Measurements from ENCODE around the gene ZBTB2.

The ZBTB2 gene

GRCh38 chr6:151326116-151326825 is 65.1 kb downstream of the ZBTB2 start:
- Histone ChIP-seq H3K4me1 (peaks cover 30 to 40% (median 34%) of the 10 kb centered on the region in 10 experiments), H4K20me1 (peaks cover 0 to 94% (median 0%) of the 10 kb centered on the region in 11 experiments; a peak in 9 of 22 replicates), H3K27ac (no peak overlapping the region), H3K4me3 (peak overlapping the region in 5 of 10 experiments; percentile 56 to 69 (median 59); a peak in 10 of 20 replicates), H3K36me3 (peaks cover 0 to 44% (median 23%) of the 10 kb centered on the region in 11 experiments; a peak in 12 of 22 replicates), H3K27me3 (no peaks in the 10 kb centered on the region), H3K9me3 (replicated peaks in 1 of 11) (peaks cover 0 to 4% (median 0%) of the 10 kb centered on the region in 11 experiments; a peak in 1 of 22 replicates), H3K4me2 (peak overlapping the region; percentile 72 to 99 (median 83)), H3K9ac (peak overlapping the region in 8 of 11 experiments; percentile 41 to 73 (median 62); a peak in 7 of 22 replicates)
- no peak for TF ChIP-seq Cebpa-rat (IDR thresholded peaks at IDR 0.05)

GRCh38 chr6:151325075-151326050 is 66.0 kb downstream of the ZBTB2 start:
- Histone ChIP-seq H3K4me2 (peak overlapping the region; percentile 72 to 99 (median 83)), H3K9ac (peak overlapping the region; percentile 37 to 73 (median 58); a peak in 20 of 22 replicates), H3K4me1 (peaks cover 30 to 40% (median 34%) of the 10 kb centered on the region in 10 experiments), H3K9me3 (replicated peaks in 1 of 11) (peaks cover 0 to 12% (median 4%) of the 10 kb centered on the region in 11 experiments; a peak in 6 of 22 replicates), H3K27me3 (no peaks in the 10 kb centered on the region), H4K20me1 (peaks cover 0 to 93% (median 0%) of the 10 kb centered on the region in 11 experiments; a peak in 9 of 22 replicates), H3K36me3 (peaks cover 0 to 46% (median 27%) of the 10 kb centered on the region in 11 experiments; a peak in 16 of 22 replicates), H3K27ac (peak overlapping the region in 2 of 11 experiments; percentile 22 to 32; a peak in 1 of 22 replicates), H3K4me3 (peak overlapping the region; percentile 20 to 69 (median 48); a peak in 18 of 20 replicates)
- TF ChIP-seq Cebpa-rat (IDR thresholded peaks at IDR 0.05): no peak

GRCh38 chr6:151324488-151324825 is 66.9 kb downstream of the ZBTB2 start:
- Histone ChIP-seq H3K4me2 (peak overlapping the region; percentile 72 to 99 (median 83)), H3K9ac (peak overlapping the region in 6 of 11 experiments; percentile 4 to 71 (median 50); a peak in 5 of 22 replicates), H3K36me3 (peaks cover 0 to 46% (median 34%) of the 10 kb centered on the region in 11 experiments; a peak in 17 of 22 replicates), H3K4me1 (peaks cover 30 to 40% (median 34%) of the 10 kb centered on the region in 10 experiments), H3K9me3 (replicated peaks in 1 of 11) (peaks cover 0 to 21% (median 13%) of the 10 kb centered on the region in 11 experiments; a peak in 8 of 22 replicates), H3K27ac (no peak overlapping the region; a peak in 1 of 22 replicates), H4K20me1 (peaks cover 0 to 92% (median 0%) of the 10 kb centered on the region in 11 experiments; a peak in 9 of 22 replicates), H3K27me3 (no peaks in the 10 kb centered on the region), H3K4me3 (no peak overlapping the region; a peak in 1 of 20 replicates)
- TF ChIP-seq Cebpa-rat (IDR thresholded peaks at IDR 0.05): no peak

GRCh38 chr6:151323791-151324487 is 67.4 kb downstream of the ZBTB2 start:
- Histone ChIP-seq H4K20me1 (peaks cover 0 to 89% (median 0%) of the 10 kb centered on the region in 11 experiments; a peak in 9 of 22 replicates), H3K9me3 (replicated peaks in 1 of 11) (peaks cover 0 to 21% (median 13%) of the 10 kb centered on the region in 11 experiments; a peak in 8 of 22 replicates), H3K27ac (peak overlapping the region in 8 of 11 experiments; percentile 19 to 52 (median 28); a peak in 12 of 22 replicates), H3K4me1 (peaks cover 30 to 40% (median 34%) of the 10 kb centered on the region in 10 experiments), H3K27me3 (no peaks in the 10 kb centered on the region), H3K4me2 (peak overlapping the region; percentile 72 to 99 (median 83)), H3K4me3 (no peak overlapping the region), H3K36me3 (peaks cover 0 to 52% (median 33%) of the 10 kb centered on the region in 11 experiments; a peak in 17 of 22 replicates), H3K9ac (peak overlapping the region in 10 of 11 experiments; percentile 4 to 58 (median 36); a peak in 14 of 22 replicates)
- no peak for TF ChIP-seq Cebpa-rat (IDR thresholded peaks at IDR 0.05)

- Histone ChIP-seq H3K9me3 (replicated peaks in 1 of 11) (peaks cover 0 to 31% (median 19%) of the 10 kb centered on the region in 11 experiments; a peak in 13 of 22 replicates), H3K36me3 (peaks cover 0 to 60% (median 44%) of the 10 kb centered on the region in 11 experiments; a peak in 18 of 22 replicates), H3K27me3 (no peaks in the 10 kb centered on the region), H3K4me2 (0 out of 22 replicates have a peak overlapping the region, but pooled peaks of 1 of the 11 experiments have one; percentile 5), H3K27ac (no peak overlapping the region), H3K9ac (no peak overlapping the region), H4K20me1 (peaks cover 0 to 89% (median 0%) of the 10 kb centered on the region in 11 experiments; a peak in 9 of 22 replicates), H3K4me1 (peaks cover 30 to 40% (median 34%) of the 10 kb centered on the region in 10 experiments), H3K4me3 (no peak overlapping the region)
- TF ChIP-seq Cebpa-rat (IDR thresholded peaks at IDR 0.05): no peak
These were observed 68.8 kb downstream of the ZBTB2 start for GRCh38 chr6:151322570-151322969.

GRCh38 chr6:151321438-151321837 is 69.9 kb downstream of the ZBTB2 start:
- Histone ChIP-seq H3K4me2 (no peak overlapping the region), H3K9me3 (replicated peaks in 1 of 11) (peaks cover 0 to 38% (median 21%) of the 10 kb centered on the region in 11 experiments; a peak in 16 of 22 replicates), H4K20me1 (peaks cover 0 to 82% (median 0%) of the 10 kb centered on the region in 11 experiments; a peak in 9 of 22 replicates), H3K9ac (no peak overlapping the region), H3K36me3 (peaks cover 1 to 69% (median 54%) of the 10 kb centered on the region in 11 experiments; a peak in 20 of 22 replicates), H3K4me3 (no peak overlapping the region), H3K27ac (no peak overlapping the region), H3K27me3 (no peaks in the 10 kb centered on the region), H3K4me1 (peaks cover 21 to 40% (median 33%) of the 10 kb centered on the region in 10 experiments)
- no peak for TF ChIP-seq Cebpa-rat (IDR thresholded peaks at IDR 0.05)

GRCh38 chr6:151320140-151320539 is 71.2 kb downstream of the ZBTB2 start:
- H4K20me1 ChIP-seq: peaks cover 0 to 69% (median 0%) of the 10 kb centered on the region in 11 experiments; a peak in 8 of 22 replicates
- H3K4me2 ChIP-seq: no peak overlapping the region
- no peak overlapping the region for H3K9ac ChIP-seq
- H3K4me3 ChIP-seq: no peak overlapping the region
- peaks cover 14 to 29% (median 24%) of the 10 kb centered on the region in 10 experiments for H3K4me1 ChIP-seq
- H3K36me3 ChIP-seq: peaks cover 6 to 82% (median 67%) of the 10 kb centered on the region in 11 experiments; a peak in 20 of 22 replicates
- no peak for TF ChIP-seq Cebpa-rat (IDR thresholded peaks at IDR 0.05)
- no peaks in the 10 kb centered on the region for H3K27me3 ChIP-seq
- H3K9me3 ChIP-seq (replicated peaks in 1 of 11): peaks cover 9 to 51% (median 32%) of the 10 kb centered on the region in 11 experiments
- H3K27ac ChIP-seq: no peak overlapping the region

Data from BLaER1 treated with 17β-estradiol and CSF1 and Interleukin-3, amounts not matched to agents 10 nM and 100 nM (cell line).